HL-60 (cell line): Measurements from ENCODE around the gene COL23A1.

ENCODE experiments used
- DNase-seq, 2 experiments: peaks; one replicate each; pipeline ENCODE4 v3.0.0-alpha.2; 2010 to 2020; ENCODE audit warnings: low read depth in 1 of 2, low spot score in 1 of 2
- H3K27ac ChIP-seq: fragments of 250-450 bp; sonication (Bioruptor Pico); replicated peaks from 2 replicates; pipeline ENCODE4 v1.5.1; 2020; ENCODE audit warnings: mild to moderate bottlenecking, moderate library complexity
- H3K27me3 ChIP-seq: fragments of 250-450 bp; sonication (Bioruptor Pico); 2 replicates; pipeline ENCODE4 v1.5.1; 2021; ENCODE audit warnings: mild to moderate bottlenecking, moderate library complexity; ENCODE audit not compliant: insufficient read depth, poor library complexity, severe bottlenecking
- H3K4me3 ChIP-seq: replicated peaks from 2 replicates; pipeline ENCODE4 v1.5.1; 2011; ENCODE audit warnings: mild to moderate bottlenecking, control low read depth, low read length; ENCODE audit not compliant: insufficient read depth
- CTCF ChIP-seq: IDR thresholded peaks from one replicate; pipeline ENCODE4 v1.5.1; 2011; ENCODE audit warnings: low read length, control low read depth, inconsistent platforms; ENCODE audit not compliant: insufficient read depth
- GABPA ChIP-seq: IDR thresholded peaks from 2 replicates; pipeline ENCODE4 v1.6.1; 2012; ENCODE audit warnings: low read depth
- POLR2AphosphoS5 ChIP-seq: IDR thresholded peaks from 2 replicates; pipeline ENCODE4 v1.6.1; 2012; ENCODE audit warnings: low read depth
- SPI1 ChIP-seq: IDR thresholded peaks from 2 replicates; pipeline ENCODE4 v1.6.1; 2012; ENCODE audit warnings: low read depth, mild to moderate bottlenecking, borderline replicate concordance
- long read RNA-seq: library from polyadenylated mRNA; unstranded; transcript quantifications from one replicate; pipeline ENCODE4 v2.0.0, GENCODE V29; 2020
- TF ChIP-seq, protein P1 (sequence below): IDR thresholded peaks from 2 replicates; pipeline ENCODE4 v1.6.1; 2012; ENCODE audit warnings: low read depth; ENCODE audit not compliant: insufficient replicate concordance

COL23A1 gene
- long read RNA-seq, partial matches to known transcripts = 26 of 49 reads
- long read RNA-seq, other reads (novel, unspliced or antisense) = 23 of 49 reads

GRCh38 chr5:178590141-178590923 lies at the start of gene COL23A1:
COL23A1 (minus strand) TSS chr5:178590393.
- peak; percentile 54 to 90 for DNase-seq
- peak within 1 kb of the TSS; percentile 88 for H3K27ac ChIP-seq

GRCh38 chr5:178637356-178638074 lies 47.3 kb upstream of the COL23A1 start:
- Histone ChIP-seq H3K27ac (no peak overlapping the region), H3K27me3 (no peaks in the 10 kb centered on the region), H3K4me3 (no peak overlapping the region)
- DNase-seq = no peak
- TF ChIP-seq GABPA (no peak), POLR2AphosphoS5 (no peak), CTCF (no peak), SPI1 (no peak)
- TF ChIP-seq, protein P1, sequence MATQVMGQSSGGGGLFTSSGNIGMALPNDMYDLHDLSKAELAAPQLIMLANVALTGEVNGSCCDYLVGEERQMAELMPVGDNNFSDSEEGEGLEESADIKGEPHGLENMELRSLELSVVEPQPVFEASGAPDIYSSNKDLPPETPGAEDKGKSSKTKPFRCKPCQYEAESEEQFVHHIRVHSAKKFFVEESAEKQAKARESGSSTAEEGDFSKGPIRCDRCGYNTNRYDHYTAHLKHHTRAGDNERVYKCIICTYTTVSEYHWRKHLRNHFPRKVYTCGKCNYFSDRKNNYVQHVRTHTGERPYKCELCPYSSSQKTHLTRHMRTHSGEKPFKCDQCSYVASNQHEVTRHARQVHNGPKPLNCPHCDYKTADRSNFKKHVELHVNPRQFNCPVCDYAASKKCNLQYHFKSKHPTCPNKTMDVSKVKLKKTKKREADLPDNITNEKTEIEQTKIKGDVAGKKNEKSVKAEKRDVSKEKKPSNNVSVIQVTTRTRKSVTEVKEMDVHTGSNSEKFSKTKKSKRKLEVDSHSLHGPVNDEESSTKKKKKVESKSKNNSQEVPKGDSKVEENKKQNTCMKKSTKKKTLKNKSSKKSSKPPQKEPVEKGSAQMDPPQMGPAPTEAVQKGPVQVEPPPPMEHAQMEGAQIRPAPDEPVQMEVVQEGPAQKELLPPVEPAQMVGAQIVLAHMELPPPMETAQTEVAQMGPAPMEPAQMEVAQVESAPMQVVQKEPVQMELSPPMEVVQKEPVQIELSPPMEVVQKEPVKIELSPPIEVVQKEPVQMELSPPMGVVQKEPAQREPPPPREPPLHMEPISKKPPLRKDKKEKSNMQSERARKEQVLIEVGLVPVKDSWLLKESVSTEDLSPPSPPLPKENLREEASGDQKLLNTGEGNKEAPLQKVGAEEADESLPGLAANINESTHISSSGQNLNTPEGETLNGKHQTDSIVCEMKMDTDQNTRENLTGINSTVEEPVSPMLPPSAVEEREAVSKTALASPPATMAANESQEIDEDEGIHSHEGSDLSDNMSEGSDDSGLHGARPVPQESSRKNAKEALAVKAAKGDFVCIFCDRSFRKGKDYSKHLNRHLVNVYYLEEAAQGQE = no peak

More at GRCh38 chr5:178590141-178590923, at the start of gene COL23A1:
- Histone ChIP-seq H3K27me3 (no peaks in the 10 kb centered on the region), H3K4me3 (peak within 1 kb of the TSS; percentile 76)
- TF ChIP-seq, protein P1 = no peak
- TF ChIP-seq POLR2AphosphoS5 = no peak
- TF ChIP-seq CTCF = peak; percentile 89

- peak; percentile 21; the same call in 1 of the 2 replicates for TF ChIP-seq SPI1
- no peak for TF ChIP-seq CTCF
- H3K27me3 ChIP-seq = no peaks in the 10 kb centered on the region
- peak in 1 of 2 experiments; percentile 27 for DNase-seq
- no peak overlapping the region for H3K27ac ChIP-seq
- no peak overlapping the region for H3K4me3 ChIP-seq
Observed at GRCh38 chr5:178632285-178632684, 42.1 kb upstream of the COL23A1 start.
